Neural progenitor cell (in vitro differentiated cells): ENCODE results near the gene PHPT1.

Experiments used
- EZH2 ChIP-seq: fragments of 200-600 bp; sonication (generic); IDR thresholded peaks from 2 replicates; pipeline ENCODE4 v1.6.1; 2017; ENCODE audit warnings: antibody characterized with exemption, mild to moderate bottlenecking, moderate library complexity
- EZH2phosphoT487 ChIP-seq: fragments of 200-600 bp; sonication (generic); IDR thresholded peaks from 2 replicates; pipeline ENCODE4 v1.6.1; 2017; ENCODE audit warnings: antibody characterized with exemption
- TF ChIP-seq, protein P1 (sequence below): fragments of 200-600 bp; sonication (generic); IDR thresholded peaks from 2 replicates; pipeline ENCODE4 v1.5.1; 2017; ENCODE audit warnings: antibody characterized with exemption, mild to moderate bottlenecking

DNA sequence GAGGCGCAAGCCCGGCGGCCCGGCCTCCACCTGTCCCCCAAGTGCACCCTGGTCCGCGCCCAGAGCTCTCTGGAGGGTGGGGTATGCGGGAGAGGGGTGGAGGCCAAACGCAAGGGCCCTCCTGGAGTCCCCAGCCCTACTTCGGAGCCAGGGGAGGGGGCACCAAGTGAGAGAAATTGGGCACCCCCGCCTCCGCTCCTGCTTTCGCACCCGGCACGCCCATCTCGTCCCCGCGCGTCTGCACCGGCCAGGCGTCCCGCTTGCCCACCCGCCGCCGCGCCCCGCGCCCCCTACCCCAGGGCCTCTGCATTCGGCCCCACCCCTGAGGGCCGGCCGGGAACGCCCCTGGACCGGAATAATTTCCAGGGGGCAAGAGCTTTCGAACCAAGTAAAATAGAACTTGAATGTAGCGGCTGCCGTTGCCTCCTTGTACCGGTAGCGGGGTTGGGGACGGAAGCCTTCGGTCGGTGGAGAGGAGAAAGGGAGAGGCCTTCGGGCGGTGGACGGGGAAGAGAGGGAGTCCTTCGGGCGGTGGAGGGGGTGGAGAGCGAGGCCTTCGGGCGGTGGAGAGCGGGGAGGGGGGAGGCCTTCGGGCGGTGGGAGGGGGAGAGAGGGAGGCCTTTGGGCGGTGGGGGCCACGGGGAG is 694 bp upstream of the PHPT1 start:
- no peak for TF ChIP-seq EZH2
- TF ChIP-seq, protein P1, sequence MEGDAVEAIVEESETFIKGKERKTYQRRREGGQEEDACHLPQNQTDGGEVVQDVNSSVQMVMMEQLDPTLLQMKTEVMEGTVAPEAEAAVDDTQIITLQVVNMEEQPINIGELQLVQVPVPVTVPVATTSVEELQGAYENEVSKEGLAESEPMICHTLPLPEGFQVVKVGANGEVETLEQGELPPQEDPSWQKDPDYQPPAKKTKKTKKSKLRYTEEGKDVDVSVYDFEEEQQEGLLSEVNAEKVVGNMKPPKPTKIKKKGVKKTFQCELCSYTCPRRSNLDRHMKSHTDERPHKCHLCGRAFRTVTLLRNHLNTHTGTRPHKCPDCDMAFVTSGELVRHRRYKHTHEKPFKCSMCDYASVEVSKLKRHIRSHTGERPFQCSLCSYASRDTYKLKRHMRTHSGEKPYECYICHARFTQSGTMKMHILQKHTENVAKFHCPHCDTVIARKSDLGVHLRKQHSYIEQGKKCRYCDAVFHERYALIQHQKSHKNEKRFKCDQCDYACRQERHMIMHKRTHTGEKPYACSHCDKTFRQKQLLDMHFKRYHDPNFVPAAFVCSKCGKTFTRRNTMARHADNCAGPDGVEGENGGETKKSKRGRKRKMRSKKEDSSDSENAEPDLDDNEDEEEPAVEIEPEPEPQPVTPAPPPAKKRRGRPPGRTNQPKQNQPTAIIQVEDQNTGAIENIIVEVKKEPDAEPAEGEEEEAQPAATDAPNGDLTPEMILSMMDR = no peak
- no peak for TF ChIP-seq EZH2phosphoT487
